Superior temporal gyrus (tissue), 1 donor: ENCODE results near the gene IL34.
"Not testable (repeated sequence)": the region's sequence is repeated elsewhere in the genome, so short reads cannot be mapped to it uniquely, and the experiment has no call there.

Source experiments
- DNase-seq: peaks from one replicate; pipeline ENCODE4 v3.0.0-alpha.2; 2016; ENCODE audit errors: extremely low spot score

IL34 gene

GRCh38 chr16:70646260-70647241 is at the start of gene IL34:
Gene IL34, plus strand, starts transcription at chr16:70646559. Its CDS starts 389 bp downstream, at chr16:70646948.
- DNase-seq = peak; percentile 65

DNA sequence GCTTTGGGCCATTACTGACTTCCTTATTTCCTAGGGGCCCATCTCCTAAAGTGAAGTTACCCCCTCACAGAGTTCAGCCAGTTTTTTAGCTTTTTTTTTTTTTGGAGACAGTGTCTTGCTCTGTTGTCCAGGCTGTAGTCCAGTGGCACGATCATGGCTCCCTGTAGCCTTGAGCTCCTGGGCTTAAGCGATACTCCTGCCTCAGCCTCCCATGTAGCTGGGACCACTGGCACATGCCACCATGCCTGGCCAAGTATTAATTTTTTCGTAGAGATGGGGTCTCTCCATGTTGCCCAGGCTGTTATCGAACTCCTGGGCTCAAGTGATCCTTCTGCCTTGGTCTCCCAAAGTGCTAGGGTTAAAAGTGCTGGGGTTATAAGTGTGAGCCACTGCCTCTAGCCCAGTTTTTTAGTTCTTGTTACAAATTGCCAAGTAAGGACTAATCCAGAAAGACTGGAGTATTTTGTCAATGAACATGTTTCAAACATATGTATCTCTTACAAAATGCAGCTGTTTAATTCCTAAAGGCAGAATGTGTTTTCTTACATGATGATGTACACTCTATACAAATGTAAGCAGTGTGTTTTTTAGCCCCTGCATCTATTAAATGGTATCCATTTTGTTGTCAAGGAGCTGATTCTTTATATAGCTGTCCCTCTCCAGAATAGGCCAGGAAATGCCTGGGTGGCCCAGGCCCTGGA is 49.1 kb upstream of the IL34 start:
- no peak for DNase-seq

- no peak for DNase-seq
Observed at GRCh38 chr16:70598937-70599503, 47.3 kb upstream of the IL34 start.

GRCh38 chr16:70600730-70601129 is 45.6 kb upstream of the IL34 start:
- DNase-seq = no peak

DNA sequence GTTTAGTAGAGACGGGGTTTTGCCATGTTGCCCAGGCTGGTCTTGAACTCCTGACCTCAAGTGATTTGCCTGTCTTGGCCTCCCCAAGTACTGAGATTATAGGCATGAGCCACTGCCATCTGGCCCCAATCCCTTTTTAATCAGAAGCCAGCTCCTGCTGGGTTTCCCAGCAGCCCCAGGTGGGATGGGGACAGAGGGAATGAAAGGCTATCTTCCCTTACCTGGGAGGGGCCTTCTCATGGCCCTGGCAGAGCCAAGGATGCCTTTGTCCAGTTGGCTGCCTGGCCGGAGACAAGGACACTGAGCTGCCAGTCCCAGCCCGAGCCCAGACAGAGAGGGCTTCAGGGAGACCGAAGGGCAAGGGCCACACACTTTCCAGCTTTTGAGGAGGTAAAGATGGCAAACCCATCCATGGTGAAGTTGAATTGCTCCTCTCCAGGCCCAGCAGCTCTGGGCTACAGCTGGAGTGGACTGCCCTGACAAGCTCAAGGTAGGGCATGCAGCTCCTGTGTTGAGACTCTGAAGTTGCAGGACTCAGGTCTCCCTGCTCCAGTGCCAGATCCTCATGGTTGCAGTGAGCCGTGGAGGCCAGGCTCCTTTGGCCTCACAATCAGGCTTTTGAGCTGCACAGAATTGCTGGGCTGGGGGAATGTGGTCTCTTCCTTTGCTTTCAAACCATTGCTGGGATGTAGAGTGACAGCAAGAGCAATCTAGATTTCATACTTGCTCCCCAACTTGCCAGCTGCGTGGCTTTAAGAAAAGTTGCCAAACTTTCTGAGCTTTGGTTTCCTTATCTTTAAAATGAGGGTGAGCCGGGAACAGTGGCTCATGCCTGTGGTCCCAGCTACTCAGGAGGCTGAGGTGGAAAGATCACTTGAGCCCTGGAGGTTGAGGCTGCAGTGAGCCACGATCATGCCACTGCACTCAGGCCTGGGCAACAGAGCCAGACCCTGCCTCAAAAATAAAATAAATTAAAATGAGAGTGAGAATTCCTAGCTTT is 44.5 kb upstream of the IL34 start:
- no peak for DNase-seq

DNA sequence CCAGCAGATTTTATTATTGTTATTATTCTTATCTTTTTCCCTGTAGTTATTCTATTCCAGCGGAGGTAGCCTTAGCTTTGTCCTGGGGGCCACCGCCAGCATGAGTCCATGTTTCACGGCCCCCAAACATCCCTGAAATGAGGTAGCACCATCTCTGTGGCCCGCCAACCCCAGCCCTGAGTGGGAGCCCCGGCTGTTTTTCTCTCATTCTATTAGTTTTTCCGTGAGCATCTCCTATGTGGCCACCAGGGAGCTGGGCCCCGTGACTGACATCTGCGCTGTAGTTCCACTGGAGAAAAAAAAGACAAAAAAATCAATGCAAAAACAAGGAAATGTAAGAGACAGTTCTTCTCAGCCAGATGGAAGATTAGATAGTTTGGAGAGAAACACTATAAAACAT is 43.5 kb upstream of the IL34 start:
- DNase-seq = no peak

- peak; percentile 62 for DNase-seq
Observed at GRCh38 chr16:70604407-70605282, 41.7 kb upstream of the IL34 start.

- DNase-seq = no peak
Observed at GRCh38 chr16:70605283-70605657, 41.1 kb upstream of the IL34 start.

DNA sequence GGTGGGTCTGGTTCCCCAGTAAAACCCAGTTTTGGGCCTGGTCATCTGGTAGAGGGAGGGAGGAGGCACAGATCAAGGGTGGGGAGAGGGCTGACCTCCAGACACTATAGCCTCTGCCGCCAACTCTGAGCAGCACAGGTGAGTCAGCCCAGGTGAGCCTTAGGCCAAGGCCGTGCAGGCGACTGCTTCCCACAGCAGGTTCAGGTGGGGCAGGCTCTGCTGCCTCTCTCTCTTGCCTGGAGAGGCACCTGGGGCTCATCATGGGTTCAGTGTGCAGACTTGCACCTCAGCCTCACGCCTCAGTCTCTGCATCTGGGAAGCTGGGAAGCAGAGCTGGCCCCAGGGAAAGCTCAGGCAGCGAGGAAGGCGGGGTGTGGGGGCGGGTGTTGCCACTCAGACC is 37.8 kb upstream of the IL34 start:
- DNase-seq = no peak

- DNase-seq = no peak
Observed at GRCh38 chr16:70610273-70611223, 35.8 kb upstream of the IL34 start.

DNA sequence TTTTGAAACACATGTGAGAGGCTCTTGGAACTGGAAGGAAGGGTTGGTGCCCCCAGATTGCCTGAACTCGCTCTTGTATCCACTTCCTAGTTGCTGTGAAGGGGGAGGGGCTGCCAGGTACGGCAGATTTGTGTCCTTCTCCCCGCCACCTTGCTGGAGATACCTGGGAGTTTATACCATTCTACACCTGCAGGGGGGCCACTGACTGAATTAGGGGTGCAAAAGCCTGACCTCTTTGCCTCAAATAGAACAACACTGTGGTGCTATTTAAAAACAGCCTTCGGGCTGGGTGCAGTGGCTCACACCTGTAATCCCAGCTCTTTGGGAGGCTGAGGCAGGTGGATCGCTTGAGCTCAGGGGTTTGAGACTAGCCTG is 35.1 kb upstream of the IL34 start:
- DNase-seq = no peak

GRCh38 chr16:70611785-70612303 is 34.5 kb upstream of the IL34 start:
- no peak for DNase-seq

GRCh38 chr16:70612931-70613330 is 33.4 kb upstream of the IL34 start:
- DNase-seq = no peak

- no peak for DNase-seq
Observed at GRCh38 chr16:70614208-70614951, 32.0 kb upstream of the IL34 start.

- no peak for DNase-seq
Observed at GRCh38 chr16:70615945-70616344, 30.4 kb upstream of the IL34 start.

DNA sequence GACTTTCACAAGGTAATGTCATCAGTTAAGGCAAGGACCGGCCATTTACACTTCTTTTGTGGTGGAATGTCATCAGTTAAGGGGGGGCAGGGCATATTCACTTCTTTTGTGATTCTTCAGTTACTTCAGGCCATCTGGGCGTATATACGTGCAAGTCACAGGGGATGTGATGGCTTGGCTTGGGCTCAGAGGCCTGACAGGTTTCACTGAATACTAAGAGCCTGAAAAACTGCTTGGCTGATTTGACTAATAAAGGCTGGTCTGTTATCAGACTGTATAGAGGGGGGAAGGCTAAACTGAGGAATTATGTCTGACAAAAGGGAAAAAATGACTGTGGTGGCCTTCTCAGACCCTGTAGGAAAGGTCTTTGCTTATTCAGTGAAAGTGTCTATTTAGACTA is 24.5 kb upstream of the IL34 start:
- not testable (repeated sequence) for DNase-seq

DNA sequence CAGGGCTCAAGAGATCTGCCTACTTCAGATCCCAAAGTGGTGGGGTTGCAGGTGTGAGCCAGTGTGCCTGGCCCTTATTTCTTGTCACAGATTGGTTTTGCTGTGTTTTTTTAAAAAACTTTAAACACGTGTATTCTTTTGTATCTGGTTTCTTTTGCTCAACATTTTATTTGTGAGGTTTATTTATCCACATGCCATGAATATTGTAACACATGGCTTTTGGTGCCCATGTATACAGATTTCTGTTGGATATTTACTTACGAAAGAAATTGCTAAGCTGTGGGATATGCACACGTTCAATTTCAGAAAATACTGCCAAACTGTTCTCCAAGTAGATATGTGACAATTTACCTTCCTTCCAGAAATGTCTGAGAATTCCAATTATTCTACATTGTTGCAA is 18.7 kb upstream of the IL34 start:
- no peak for DNase-seq
